ENCODE results near the gene POLR2I.
A peak's percentile ranks its signal among the peaks of the same experiment; 100 is the strongest.

Gene POLR2I

GRCh38 chr19:36113425-36113824 lies 1.2 kb downstream of the POLR2I start:
- Mint-ChIP-seq H3K4me1 (peaks cover 42% of the 10 kb centered on the region), H3K27ac (no peak overlapping the region), H3K27me3 (ENCODE audit: low read depth, poor library complexity) (peaks cover 16% of the 10 kb centered on the region), H3K4me3 (peak overlapping the region; percentile 98), H3K9me3 (no peaks in the 10 kb centered on the region), H3K36me3 (ENCODE audit: low read depth) (peaks cover 33% of the 10 kb centered on the region)
- no peak for DNase-seq
- no peak for TF ChIP-seq CTCF (IDR thresholded peaks at IDR 0.05)

- H3K27ac Mint-ChIP-seq: no peak overlapping the region
Observed at GRCh38 chr19:36112678-36113077, 2.0 kb downstream of the POLR2I start.

GRCh38 chr19:36111200-36111539 lies 3.5 kb downstream of the POLR2I start:
- no peak overlapping the region for H3K4me3 Mint-ChIP-seq
- no peaks in the 10 kb centered on the region for H3K9me3 Mint-ChIP-seq
- no peak overlapping the region for H3K27ac Mint-ChIP-seq
- H3K27me3 Mint-ChIP-seq (ENCODE audit: low read depth, poor library complexity): peaks cover 12% of the 10 kb centered on the region
- peaks cover 18% of the 10 kb centered on the region for H3K36me3 Mint-ChIP-seq (ENCODE audit: low read depth)
- H3K4me1 Mint-ChIP-seq: peaks cover 29% of the 10 kb centered on the region
- DNase-seq: no peak
- no peak for TF ChIP-seq CTCF (IDR thresholded peaks at IDR 0.05)

More at GRCh38 chr19:36112678-36113077, 2.0 kb downstream of the POLR2I start:
- H3K4me1 Mint-ChIP-seq: peaks cover 37% of the 10 kb centered on the region
- no peaks in the 10 kb centered on the region for H3K9me3 Mint-ChIP-seq
- peaks cover 16% of the 10 kb centered on the region for H3K27me3 Mint-ChIP-seq (ENCODE audit: low read depth, poor library complexity)
- DNase-seq: no peak
- TF ChIP-seq CTCF (IDR thresholded peaks at IDR 0.05): no peak
- peak overlapping the region; percentile 98 for H3K4me3 Mint-ChIP-seq
- peaks cover 26% of the 10 kb centered on the region for H3K36me3 Mint-ChIP-seq (ENCODE audit: low read depth)

GRCh38 chr19:36110487-36111199 lies 4.0 kb downstream of the POLR2I start, which contains the start of gene OVOL3:
TSS of gene OVOL3 (plus strand) at chr19:36111143. CDS start at chr19:36111203, 60 bp downstream.
- H3K4me1 Mint-ChIP-seq: peaks cover 25% of the 10 kb centered on the region
- H3K4me3 Mint-ChIP-seq: no peak within 1 kb of the TSS
- TF ChIP-seq CTCF (IDR thresholded peaks at IDR 0.05): no peak
- DNase-seq: no peak
- peaks cover 17% of the 10 kb centered on the region for H3K36me3 Mint-ChIP-seq (ENCODE audit: low read depth)
- H3K27me3 Mint-ChIP-seq (ENCODE audit: low read depth, poor library complexity): peaks cover 12% of the 10 kb centered on the region
- no peaks in the 10 kb centered on the region for H3K9me3 Mint-ChIP-seq
- H3K27ac Mint-ChIP-seq: no peak within 1 kb of the TSS

GRCh38 chr19:36108684-36109083 lies 6.0 kb downstream of the POLR2I start:
- Mint-ChIP-seq H3K27ac (no peak overlapping the region), H3K27me3 (ENCODE audit: low read depth, poor library complexity) (peaks cover 5% of the 10 kb centered on the region), H3K4me3 (no peak overlapping the region), H3K36me3 (ENCODE audit: low read depth) (peaks cover 17% of the 10 kb centered on the region), H3K4me1 (peaks cover 18% of the 10 kb centered on the region), H3K9me3 (no peaks in the 10 kb centered on the region)
- DNase-seq: no peak
- no peak for TF ChIP-seq CTCF (IDR thresholded peaks at IDR 0.05)

GRCh38 chr19:36106991-36107390 lies 7.7 kb downstream of the POLR2I start:
- Mint-ChIP-seq H3K9me3 (no peaks in the 10 kb centered on the region), H3K27ac (no peak overlapping the region), H3K27me3 (ENCODE audit: low read depth, poor library complexity) (peaks cover 5% of the 10 kb centered on the region), H3K36me3 (ENCODE audit: low read depth) (peaks cover 9% of the 10 kb centered on the region), H3K4me1 (peaks cover 6% of the 10 kb centered on the region), H3K4me3 (no peak overlapping the region)
- DNase-seq: no peak
- TF ChIP-seq CTCF (IDR thresholded peaks at IDR 0.05): no peak

Measured in nephron progenitor cell (in vitro differentiated cells).